ENCODE data around the gene AR. TPM values are rescaled to one million over a fixed set of nuclear protein-coding genes. Genes with fewer than 3 reads are reported as not detected.

Gene AR
- total RNA-seq, 2 donors from 2014 or later, result 2.9 to 8.2 TPM

- no peaks in the 10 kb centered on the region for H3K36me3 ChIP-seq (replicated peaks in 1 of 2; ENCODE audit: insufficient read depth in 1 of 2, low read depth in 2 of 2)
- no peak overlapping the region for H3K4me3 ChIP-seq
- TF ChIP-seq CTCF (IDR thresholded peaks at IDR 0.05), result no peak
- no peak for TF ChIP-seq POLR2A (IDR thresholded peaks at IDR 0.05)
- no peaks in the 10 kb centered on the region for H3K4me1 ChIP-seq
- ATAC-seq (no peak), DNase-seq (no peak)
- WGBS, 2 donors, result 79 to 85% methylated on average over 1 of the region's 1 CpG
- H3K9me3 ChIP-seq, result no peaks in the 10 kb centered on the region
- H3K27ac ChIP-seq, result no peak overlapping the region
- intact Hi-C loops (cut with DNase I), result no loop called here
- H3K27me3 ChIP-seq, result no peaks in the 10 kb centered on the region
Measured at GRCh38 chrX:67536564-67536963, 7.3 kb upstream of the AR start.

- no peak for TF ChIP-seq CTCF (IDR thresholded peaks at IDR 0.05)
- TF ChIP-seq POLR2A (IDR thresholded peaks at IDR 0.05), result no peak
- ATAC-seq (no peak), DNase-seq (no peak)
- intact Hi-C loops (cut with DNase I), result no loop called here
- Histone ChIP-seq H3K9me3 (no peaks in the 10 kb centered on the region), H3K36me3 (replicated peaks in 1 of 2; ENCODE audit: insufficient read depth in 1 of 2, low read depth in 2 of 2) (no peaks in the 10 kb centered on the region), H3K27me3 (no peaks in the 10 kb centered on the region), H3K4me1 (no peaks in the 10 kb centered on the region), H3K4me3 (no peak overlapping the region), H3K27ac (no peak overlapping the region)
Measured at GRCh38 chrX:67538383-67538782, 5.4 kb upstream of the AR start.

- H3K4me1 ChIP-seq, result peaks cover 17% of the 10 kb centered on the region
- DNase-seq (peak in 3 of 4 donors; percentile 9 to 19 (median 13)), ATAC-seq (peak; percentile 31)
- WGBS, 2 donors, result 0 to 1% methylated on average over 15 to 16 of the region's 30 CpGs
- H3K36me3 ChIP-seq (replicated peaks in 1 of 2; ENCODE audit: insufficient read depth in 1 of 2, low read depth in 2 of 2), result no peaks in the 10 kb centered on the region
- H3K27me3 ChIP-seq, result no peaks in the 10 kb centered on the region
- no peaks in the 10 kb centered on the region for H3K9me3 ChIP-seq
- intact Hi-C loops (cut with DNase I), result no loop called here
- no peak overlapping the region for H3K4me3 ChIP-seq
- TF ChIP-seq POLR2A (IDR thresholded peaks at IDR 0.05) (no peak), CTCF (IDR thresholded peaks at IDR 0.05) (no peak)
- H3K27ac ChIP-seq, result peak overlapping the region in 2 of 4 donors; percentile 21 to 28
Measured at GRCh38 chrX:67544281-67545035, 637 bp downstream of the AR start.

- TF ChIP-seq POLR2A (IDR thresholded peaks at IDR 0.05) (no peak), CTCF (IDR thresholded peaks at IDR 0.05) (no peak)
- no peaks in the 10 kb centered on the region for H3K27me3 ChIP-seq
- WGBS, 2 donors, result 1% methylated on average over 12 to 27 of the region's 35 CpGs
- intact Hi-C loops (cut with DNase I), result no loop called here
- DNase-seq, result peak in 3 of 4 donors; percentile 6 to 10 (median 8)
- no peaks in the 10 kb centered on the region for H3K9me3 ChIP-seq
- peaks cover 17% of the 10 kb centered on the region for H3K4me1 ChIP-seq
- ATAC-seq, result no peak
- no peak overlapping the region for H3K4me3 ChIP-seq
- no peaks in the 10 kb centered on the region for H3K36me3 ChIP-seq (replicated peaks in 1 of 2; ENCODE audit: insufficient read depth in 1 of 2, low read depth in 2 of 2)
- H3K27ac ChIP-seq, result no peak overlapping the region
Measured at GRCh38 chrX:67545036-67545821, 1.4 kb downstream of the AR start.

Measured in body of pancreas (tissue), 4 donors.